ENCODE data around the gene ACTN3.
"Not testable (repeated sequence)": the region's sequence is repeated elsewhere in the genome, so short reads cannot be mapped to it uniquely, and the experiment has no call there.

GRCh38 chr11:66606608-66607007, 59.9 kb downstream of the ACTN3 start:
- TF ChIP-seq EZH2 (IDR thresholded peaks at IDR 0.05; ENCODE audit: insufficient read depth, low read length) = not testable (repeated sequence)
- TF ChIP-seq, protein P1, sequence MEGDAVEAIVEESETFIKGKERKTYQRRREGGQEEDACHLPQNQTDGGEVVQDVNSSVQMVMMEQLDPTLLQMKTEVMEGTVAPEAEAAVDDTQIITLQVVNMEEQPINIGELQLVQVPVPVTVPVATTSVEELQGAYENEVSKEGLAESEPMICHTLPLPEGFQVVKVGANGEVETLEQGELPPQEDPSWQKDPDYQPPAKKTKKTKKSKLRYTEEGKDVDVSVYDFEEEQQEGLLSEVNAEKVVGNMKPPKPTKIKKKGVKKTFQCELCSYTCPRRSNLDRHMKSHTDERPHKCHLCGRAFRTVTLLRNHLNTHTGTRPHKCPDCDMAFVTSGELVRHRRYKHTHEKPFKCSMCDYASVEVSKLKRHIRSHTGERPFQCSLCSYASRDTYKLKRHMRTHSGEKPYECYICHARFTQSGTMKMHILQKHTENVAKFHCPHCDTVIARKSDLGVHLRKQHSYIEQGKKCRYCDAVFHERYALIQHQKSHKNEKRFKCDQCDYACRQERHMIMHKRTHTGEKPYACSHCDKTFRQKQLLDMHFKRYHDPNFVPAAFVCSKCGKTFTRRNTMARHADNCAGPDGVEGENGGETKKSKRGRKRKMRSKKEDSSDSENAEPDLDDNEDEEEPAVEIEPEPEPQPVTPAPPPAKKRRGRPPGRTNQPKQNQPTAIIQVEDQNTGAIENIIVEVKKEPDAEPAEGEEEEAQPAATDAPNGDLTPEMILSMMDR (IDR thresholded peaks at IDR 0.05; ENCODE audit: insufficient read depth, low read depth, low read length) = not testable (repeated sequence)

Data from astrocyte (in vitro differentiated cells and primary cell).